NCI-H510A (cell line): ENCODE data around the gene CSK.
A peak's percentile ranks its signal among the peaks of the same experiment; 100 is the strongest.
"Not testable (repeated sequence)": the region's sequence is repeated elsewhere in the genome, so short reads cannot be mapped to it uniquely, and the experiment has no call there.

Experiments
- DNase-seq: peaks from one replicate; lab custom pipeline; 2025; lab: John Stamatoyannopoulos, UW

CSK gene

DNA sequence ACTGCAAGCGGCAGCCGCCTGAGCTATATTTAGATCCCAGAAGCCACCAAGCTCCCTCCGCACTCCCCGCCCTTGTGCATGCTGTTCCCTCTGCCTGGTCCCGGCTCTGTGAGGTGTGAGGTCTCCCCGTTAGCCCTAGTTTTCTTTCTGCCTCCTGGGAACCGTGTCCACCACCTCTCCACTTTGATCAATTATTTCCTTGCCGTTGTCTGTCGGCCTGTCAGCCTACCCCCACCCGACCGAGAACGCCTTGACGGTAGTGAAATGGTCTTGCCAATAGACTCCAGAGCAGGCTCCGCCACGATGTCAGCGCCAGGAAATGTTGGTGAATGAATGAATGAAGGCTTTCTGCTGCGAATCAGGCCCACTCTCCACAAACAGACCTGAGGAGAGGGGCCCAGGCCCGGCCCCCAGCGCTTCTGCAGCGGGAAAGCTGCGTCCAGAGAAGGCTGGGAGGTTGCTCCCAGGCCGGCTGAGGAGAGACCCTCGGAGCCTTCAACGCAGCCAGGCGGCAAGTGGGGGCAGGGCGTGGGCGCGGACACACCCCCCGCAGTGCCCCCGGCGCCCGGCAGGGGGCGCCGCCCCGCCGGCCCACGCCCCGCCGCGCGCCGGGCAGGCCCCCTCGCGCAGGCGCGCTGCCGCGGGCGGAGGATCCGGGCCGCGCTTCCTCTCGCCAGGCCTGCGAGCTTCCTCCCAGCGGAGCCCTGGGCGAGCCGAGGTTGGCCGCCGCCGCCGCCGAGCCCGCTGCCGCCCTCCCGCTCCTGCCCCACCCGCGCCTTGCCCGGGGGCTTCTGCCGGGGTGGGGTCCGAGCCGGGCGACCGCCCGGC is at the start of gene CSK:
Gene CSK, plus strand, starts transcription at position 650 of the 828 bp plus-strand sequence. CDS start 16,218 bp downstream, outside the sequence.
- no peak for DNase-seq

DNA sequence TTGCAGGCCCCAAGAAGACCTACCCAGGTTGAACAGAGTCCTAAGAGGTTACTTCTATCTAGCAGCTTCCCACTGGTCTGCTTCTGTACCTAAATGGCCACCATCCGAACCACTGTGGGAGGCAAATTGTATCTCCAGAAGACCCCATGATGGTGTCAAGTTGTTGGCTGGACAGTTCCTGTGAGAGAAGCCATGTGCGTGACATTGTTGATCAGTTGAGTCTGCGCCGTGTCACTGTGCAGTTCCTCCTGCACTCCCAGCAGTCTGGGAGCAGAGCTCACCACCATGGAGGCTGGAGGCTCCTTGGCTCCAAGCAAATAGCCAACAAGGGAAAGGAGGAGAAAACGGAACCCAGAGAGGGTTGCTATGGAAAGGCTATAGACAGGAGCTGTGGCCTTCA is 49.0 kb upstream of the CSK start:
- no peak for DNase-seq

GRCh38 chr15:74733269-74733668 is 48.6 kb upstream of the CSK start:
- DNase-seq: no peak

DNA sequence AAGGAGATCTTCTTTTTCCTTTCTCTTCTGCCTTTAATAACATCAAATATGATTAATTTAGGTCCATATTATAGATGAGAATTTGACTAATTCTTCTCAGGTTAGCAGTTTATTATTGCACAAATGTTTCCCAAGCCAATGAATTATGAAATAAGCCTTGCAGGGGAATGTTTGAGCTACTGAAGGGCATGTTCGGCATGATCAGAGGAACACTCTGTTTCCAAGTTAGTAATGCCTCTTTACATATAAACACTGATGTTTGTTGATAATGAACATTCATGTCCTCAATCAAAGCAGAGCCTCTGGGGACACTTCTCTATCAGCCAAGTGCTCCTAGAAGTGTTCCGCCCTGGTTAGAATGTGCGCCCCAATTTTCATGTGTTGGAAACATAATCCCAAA is 46.6 kb upstream of the CSK start:
- no peak for DNase-seq

- not testable (repeated sequence) for DNase-seq
These were observed 43.6 kb upstream of the CSK start for GRCh38 chr15:74738239-74738638.

DNA sequence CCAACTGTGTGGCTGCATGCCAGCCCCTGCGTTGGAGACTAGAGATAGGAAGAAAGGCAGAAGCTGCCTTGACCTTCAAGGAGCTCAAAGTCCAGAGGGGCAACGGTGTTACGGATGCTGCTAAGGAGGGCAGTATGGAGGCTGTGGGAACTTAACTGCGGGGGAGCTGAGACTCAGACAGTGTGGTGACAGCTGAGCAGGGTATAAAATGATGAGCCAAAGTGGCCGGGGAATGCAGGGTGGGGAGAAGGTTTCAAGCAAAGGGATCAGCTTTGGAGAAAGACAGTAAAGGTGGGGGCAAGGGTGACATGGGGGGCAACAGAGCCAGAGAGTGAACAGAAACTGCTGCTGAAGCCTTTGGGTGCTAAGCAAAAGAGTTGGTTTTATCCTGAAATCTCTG is 39.5 kb upstream of the CSK start:
- DNase-seq: no peak

DNA sequence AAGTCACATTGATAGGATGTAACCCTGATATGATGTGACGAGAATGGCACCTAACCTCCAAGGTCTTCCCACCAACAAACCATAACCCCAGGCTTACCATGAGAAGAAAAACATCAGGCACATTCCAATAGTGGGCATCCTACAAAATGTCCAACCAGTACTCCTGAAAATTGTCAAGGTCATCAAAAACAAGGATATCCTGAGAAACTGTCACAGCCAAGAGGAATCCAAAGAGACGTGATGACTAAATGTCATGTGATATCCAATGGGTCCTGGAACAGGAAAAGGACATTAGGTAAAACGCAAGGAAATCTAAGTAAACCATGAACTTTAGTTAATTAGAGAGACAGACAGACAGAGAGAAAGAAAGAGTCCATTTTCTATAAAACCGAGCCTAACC is 35.5 kb upstream of the CSK start:
- DNase-seq: no peak

GRCh38 chr15:74748322-74748946 is 33.4 kb upstream of the CSK start, which contains the start of gene CYP1A2:
TSS of gene CYP1A2 (plus strand) at chr15:74748845. CDS start at chr15:74749739, 894 bp downstream.
- no peak for DNase-seq

GRCh38 chr15:74749832-74750231 is 32.0 kb upstream of the CSK start:
- DNase-seq: no peak

DNA sequence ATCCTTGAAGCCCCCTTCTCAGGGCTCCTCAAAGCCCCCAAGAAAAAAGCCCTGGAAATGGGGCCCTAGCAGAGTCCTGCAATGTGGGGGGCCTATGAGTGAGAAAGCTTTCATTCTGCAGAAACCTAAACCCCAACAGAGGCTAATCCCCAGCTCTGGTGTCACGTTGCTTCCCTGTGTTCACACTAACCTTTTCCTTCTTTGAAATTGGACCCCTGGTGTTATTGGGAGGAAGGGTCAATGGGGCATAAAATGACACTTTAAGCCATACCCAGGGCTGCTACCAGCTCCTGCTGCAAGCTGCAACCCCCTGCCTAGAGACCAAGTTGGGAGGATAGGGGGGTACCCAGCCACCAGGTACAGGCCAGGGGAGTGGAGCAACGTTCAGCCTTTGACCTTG is 31.1 kb upstream of the CSK start:
- no peak for DNase-seq

DNA sequence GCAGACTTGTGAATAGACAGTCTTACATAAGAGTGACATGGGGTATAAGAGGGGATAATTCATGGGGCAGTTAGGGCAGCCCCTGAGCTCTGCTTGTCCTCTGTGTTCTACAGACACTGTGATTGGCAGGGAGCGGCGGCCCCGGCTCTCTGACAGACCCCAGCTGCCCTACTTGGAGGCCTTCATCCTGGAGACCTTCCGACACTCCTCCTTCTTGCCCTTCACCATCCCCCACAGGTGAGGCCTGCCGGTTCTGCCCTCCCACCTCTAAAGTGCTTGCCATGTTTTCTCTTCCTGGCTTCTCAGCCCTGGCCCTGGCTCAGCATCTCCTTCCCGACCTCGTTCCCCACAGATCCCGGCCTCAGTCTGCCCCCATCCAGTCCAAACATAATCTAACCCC is 29.9 kb upstream of the CSK start:
- no peak for DNase-seq

DNA sequence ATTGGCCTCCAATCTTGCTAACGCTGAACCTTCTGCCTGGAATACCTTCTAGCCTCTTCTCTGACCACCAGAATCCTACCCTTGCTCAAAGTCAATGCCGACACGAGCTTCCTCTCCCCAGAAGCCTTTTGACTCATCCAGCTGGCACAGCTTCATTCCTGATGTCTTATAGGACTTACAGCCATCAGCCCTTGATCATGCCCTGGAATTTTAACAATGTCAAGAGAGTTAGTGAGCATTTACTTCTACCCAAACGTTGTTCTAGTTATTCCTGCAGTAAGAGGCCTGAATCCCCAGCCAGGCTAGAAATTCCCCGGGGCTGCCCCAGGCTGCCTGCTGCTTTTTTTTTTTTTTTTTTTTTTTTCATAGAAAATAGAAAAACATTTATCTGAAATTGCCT is 29.3 kb upstream of the CSK start:
- no peak for DNase-seq

GRCh38 chr15:74754593-74755215 is 27.2 kb upstream of the CSK start:
- no peak for DNase-seq

DNA sequence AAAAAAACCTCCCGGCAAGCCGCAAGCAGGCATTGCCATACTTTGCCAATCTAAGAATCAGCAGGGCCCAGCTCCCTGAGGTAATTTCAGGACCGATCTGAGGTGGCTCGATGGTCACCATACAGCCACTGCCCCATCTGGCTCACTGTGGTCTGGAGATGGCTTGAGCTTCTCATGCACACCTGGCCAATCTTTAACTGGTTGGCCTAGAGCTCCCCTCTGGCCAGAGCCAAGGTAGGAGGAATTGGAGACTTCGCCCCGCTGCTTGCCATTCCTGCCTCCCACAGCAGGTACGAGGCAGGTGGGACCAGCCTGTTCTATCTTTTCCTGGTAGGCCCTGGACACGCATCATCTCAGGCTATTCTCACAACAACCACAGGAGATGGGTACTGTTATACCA is 23.1 kb upstream of the CSK start:
- no peak for DNase-seq

GRCh38 chr15:74762791-74763150 is 19.1 kb upstream of the CSK start:
- DNase-seq: no peak

- peak; percentile 44 for DNase-seq
These were observed 18.5 kb upstream of the CSK start for GRCh38 chr15:74763416-74763815.

- DNase-seq: no peak
These were observed 14.4 kb upstream of the CSK start for GRCh38 chr15:74767167-74768098.

- no peak for DNase-seq
These were observed 13.6 kb upstream of the CSK start for GRCh38 chr15:74768099-74768770.

GRCh38 chr15:74768771-74769342 is 13.0 kb upstream of the CSK start:
- DNase-seq: no peak

DNA sequence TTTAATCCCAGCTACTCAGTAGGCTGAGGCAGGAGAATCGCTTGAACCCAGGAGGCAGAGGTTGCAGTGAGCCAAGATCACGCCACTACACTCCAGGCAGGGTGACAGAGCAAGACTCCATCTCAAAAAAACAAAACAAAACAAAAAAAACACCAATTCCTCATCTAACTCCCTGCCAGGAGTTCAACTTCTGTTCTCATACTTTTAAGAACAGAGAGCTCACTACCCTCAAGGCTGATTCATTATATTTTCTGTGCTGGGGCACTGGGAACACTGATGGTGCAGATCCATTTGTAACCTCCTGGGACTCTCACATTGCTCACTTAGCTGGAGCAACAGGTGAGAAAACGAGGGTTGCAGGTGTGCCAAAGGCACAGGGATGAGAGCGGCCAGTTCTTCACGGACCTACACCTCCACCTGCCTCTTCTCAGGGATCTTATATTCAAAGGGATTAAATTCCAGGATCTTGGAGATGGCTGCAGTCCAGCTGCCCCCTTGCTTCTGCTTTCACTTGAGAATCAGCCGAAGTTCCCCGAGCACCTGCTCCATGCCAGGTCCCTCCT is 12.3 kb upstream of the CSK start:
- no peak for DNase-seq
